OCI-LY3 (cell line): ENCODE measurements around the gene NPB.

Source experiments
- H2AFZ ChIP-seq: fragments of 200-600, 300-600 bp; shearing (Covaris generic); 2 replicates; pipeline ENCODE4 v1.6.0; 2014; ENCODE audit warnings: antibody characterized with exemption, low read depth, low read length
- H3K27ac ChIP-seq: fragments of 200-600, 300-600 bp; sonication (generic); 2 replicates; pipeline ENCODE4 v1.5.1; 2014; ENCODE audit warnings: mild to moderate bottlenecking, low read length, moderate library complexity, mixed read lengths
- H3K27me3 ChIP-seq: fragments of 200-600, 300-600 bp; sonication (generic); 2 replicates; pipeline ENCODE4 v1.6.1; 2014; ENCODE audit warnings: low read depth, low read length, mixed read lengths
- H3K36me3 ChIP-seq: fragments of 200-600, 300-600 bp; sonication (generic); replicated peaks from 2 replicates; pipeline ENCODE3; 2014; ENCODE audit warnings: low read depth, low read length, mixed read lengths
- H3K4me1 ChIP-seq: fragments of 300-600, 200-600 bp; sonication (generic); 2 replicates; pipeline ENCODE4 v1.6.1; 2014; ENCODE audit warnings: low read length, mixed read lengths
- H3K4me2 ChIP-seq: fragments of 200-600, 300-600 bp; sonication (generic); 2 replicates; pipeline ENCODE4 v1.6.1; 2014; ENCODE audit warnings: low read length, mixed read lengths
- H3K4me3 ChIP-seq: fragments of 300-600, 200-600 bp; sonication (generic); 2 replicates; pipeline ENCODE4 v1.5.1; 2014; ENCODE audit warnings: antibody characterized with exemption, mild to moderate bottlenecking, low read length, moderate library complexity
- H3K79me2 ChIP-seq: fragments of 300-600, 200-600 bp; shearing (Covaris generic); 2 replicates; pipeline ENCODE4 v1.6.1; 2014; ENCODE audit warnings: mild to moderate bottlenecking, low read length, mixed read lengths
- H3K9ac ChIP-seq: fragments of 300-600, 200-600 bp; shearing (Covaris generic); 2 replicates; pipeline ENCODE4 v1.6.0; 2014; ENCODE audit warnings: mild to moderate bottlenecking, low read length, moderate library complexity
- H3K9me3 ChIP-seq: fragments of 200-600, 300-600 bp; shearing (Covaris generic); 2 replicates; pipeline ENCODE4 v1.6.1; 2014; ENCODE audit warnings: low read length, mixed read lengths; ENCODE audit not compliant: insufficient read depth
- H4K20me1 ChIP-seq: fragments of 200-600, 300-600 bp; sonication (generic); 2 replicates; pipeline ENCODE4 v1.6.1; 2016; ENCODE audit warnings: low read length, mixed read lengths; ENCODE audit not compliant: insufficient read depth
- CTCF ChIP-seq: fragments of 200-600, 300-600 bp; sonication (generic); IDR thresholded peaks from 2 replicates; pipeline ENCODE4 v1.5.1; 2014; ENCODE audit warnings: antibody characterized with exemption, low read length, low read depth
- EZH2phosphoT487 ChIP-seq: fragments of 200-600 bp; shearing (Covaris generic); IDR thresholded peaks from 2 replicates; pipeline ENCODE4 v1.6.1; 2018; ENCODE audit warnings: antibody characterized with exemption, mixed run types, low read depth

Gene NPB

GRCh38 chr17:81924557-81925532, 22.8 kb downstream of the NPB start:
- Histone ChIP-seq H3K27ac (no peak overlapping the region), H3K79me2 (peaks cover 76% of the 10 kb centered on the region)

GRCh38 chr17:81925860-81926450, 23.9 kb downstream of the NPB start:
- no peak overlapping the region for H2AFZ ChIP-seq
- peak overlapping the region; percentile 74 for H3K4me2 ChIP-seq
- H3K27me3 ChIP-seq = no peaks in the 10 kb centered on the region
- H4K20me1 ChIP-seq = peaks cover 24% of the 10 kb centered on the region
- no peaks in the 10 kb centered on the region for H3K9me3 ChIP-seq
- H3K4me3 ChIP-seq = peak overlapping the region; percentile 95
- H3K79me2 ChIP-seq = peaks cover 68% of the 10 kb centered on the region
- H3K27ac ChIP-seq = peak overlapping the region; percentile 69
- H3K36me3 ChIP-seq = no peaks in the 10 kb centered on the region
- H3K9ac ChIP-seq = peak overlapping the region; percentile 86
- TF ChIP-seq EZH2phosphoT487 = no peak
- no peak for TF ChIP-seq CTCF
- H3K4me1 ChIP-seq = peaks cover 13% of the 10 kb centered on the region; the same call in 1 of the 2 replicates

More at GRCh38 chr17:81924557-81925532, 22.8 kb downstream of the NPB start:
- Histone ChIP-seq H3K9ac (no peak overlapping the region), H3K36me3 (peaks cover 3% of the 10 kb centered on the region), H3K9me3 (no peaks in the 10 kb centered on the region), H3K27me3 (no peaks in the 10 kb centered on the region), H3K4me2 (no peak overlapping the region), H2AFZ (no peak overlapping the region), H4K20me1 (peaks cover 24% of the 10 kb centered on the region), H3K4me1 (peaks cover 13% of the 10 kb centered on the region; the same call in 1 of the 2 replicates), H3K4me3 (no peak overlapping the region)
- TF ChIP-seq CTCF = no peak
- TF ChIP-seq EZH2phosphoT487 = no peak

GRCh38 chr17:81926451-81927151, 24.6 kb downstream of the NPB start:
- Histone ChIP-seq H3K4me2 (peak overlapping the region; percentile 74), H3K4me3 (peak overlapping the region; percentile 95), H3K27me3 (no peaks in the 10 kb centered on the region), H4K20me1 (peaks cover 24% of the 10 kb centered on the region), H3K9ac (peak overlapping the region; percentile 86), H3K9me3 (no peaks in the 10 kb centered on the region), H3K4me1 (peaks cover 13% of the 10 kb centered on the region; the same call in 1 of the 2 replicates), H3K79me2 (peaks cover 64% of the 10 kb centered on the region), H3K27ac (peak overlapping the region; percentile 69), H3K36me3 (no peaks in the 10 kb centered on the region), H2AFZ (no peak overlapping the region)
- TF ChIP-seq CTCF = no peak
- TF ChIP-seq EZH2phosphoT487 = no peak
